ENCODE data around the gene ATP5F1E.

DNA sequence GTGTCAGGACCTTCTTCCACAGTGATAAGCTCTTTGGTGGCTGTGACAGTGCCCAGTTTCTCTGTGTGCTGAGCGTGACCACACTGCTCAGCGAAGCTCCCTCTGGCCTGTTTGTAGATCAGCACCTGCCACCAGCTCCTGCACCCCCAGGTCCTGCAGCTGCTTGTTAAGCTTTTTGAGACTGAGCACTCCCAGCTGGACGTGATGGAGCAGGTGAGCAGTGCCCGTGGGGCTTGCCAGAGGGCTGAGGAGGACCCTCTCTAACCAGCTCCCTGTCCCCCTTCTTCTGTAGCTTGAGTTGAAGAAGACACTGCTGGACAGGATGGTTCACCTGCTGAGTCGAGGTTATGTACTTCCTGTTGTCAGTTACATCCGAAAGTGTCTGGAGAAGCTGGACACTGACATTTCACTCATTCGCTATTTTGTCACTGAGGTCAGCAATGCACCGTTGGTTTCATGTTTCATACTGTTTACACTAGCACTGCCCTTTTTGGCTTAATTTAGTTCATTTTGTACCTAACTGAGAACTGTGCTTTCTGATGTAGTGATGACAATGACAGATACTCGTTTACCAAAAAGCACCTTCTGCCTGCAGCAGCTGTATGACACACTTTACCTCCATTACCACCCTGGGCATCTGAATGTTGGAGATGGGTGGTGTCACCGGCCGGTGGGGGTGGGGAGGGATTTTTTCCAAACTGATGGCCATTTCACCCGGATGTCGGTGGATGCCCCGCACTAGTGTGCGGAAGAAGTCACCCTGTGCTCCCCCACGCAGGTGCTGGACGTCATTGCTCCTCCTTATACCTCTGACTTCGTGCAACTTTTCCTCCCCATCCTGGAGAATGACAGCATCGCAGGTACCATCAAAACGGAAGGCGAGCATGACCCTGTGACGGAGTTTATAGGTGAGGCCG is 38.5 kb downstream of the ATP5F1E start:
- TF ChIP-seq, protein P1, sequence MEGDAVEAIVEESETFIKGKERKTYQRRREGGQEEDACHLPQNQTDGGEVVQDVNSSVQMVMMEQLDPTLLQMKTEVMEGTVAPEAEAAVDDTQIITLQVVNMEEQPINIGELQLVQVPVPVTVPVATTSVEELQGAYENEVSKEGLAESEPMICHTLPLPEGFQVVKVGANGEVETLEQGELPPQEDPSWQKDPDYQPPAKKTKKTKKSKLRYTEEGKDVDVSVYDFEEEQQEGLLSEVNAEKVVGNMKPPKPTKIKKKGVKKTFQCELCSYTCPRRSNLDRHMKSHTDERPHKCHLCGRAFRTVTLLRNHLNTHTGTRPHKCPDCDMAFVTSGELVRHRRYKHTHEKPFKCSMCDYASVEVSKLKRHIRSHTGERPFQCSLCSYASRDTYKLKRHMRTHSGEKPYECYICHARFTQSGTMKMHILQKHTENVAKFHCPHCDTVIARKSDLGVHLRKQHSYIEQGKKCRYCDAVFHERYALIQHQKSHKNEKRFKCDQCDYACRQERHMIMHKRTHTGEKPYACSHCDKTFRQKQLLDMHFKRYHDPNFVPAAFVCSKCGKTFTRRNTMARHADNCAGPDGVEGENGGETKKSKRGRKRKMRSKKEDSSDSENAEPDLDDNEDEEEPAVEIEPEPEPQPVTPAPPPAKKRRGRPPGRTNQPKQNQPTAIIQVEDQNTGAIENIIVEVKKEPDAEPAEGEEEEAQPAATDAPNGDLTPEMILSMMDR (IDR thresholded peaks at IDR 0.05) = no peak
- no peak for TF ChIP-seq POLR2A (IDR thresholded peaks at IDR 0.05)
